ENCODE measurements around the gene CDH4.
"Not testable (repeated sequence)": the region's sequence is repeated elsewhere in the genome, so short reads cannot be mapped to it uniquely, and the experiment has no call there.

Gene CDH4

GRCh38 chr20:61963885-61964674, 712.0 kb downstream of the CDH4 start:
- Histone ChIP-seq H3K27ac (no peak overlapping the region), H3K4me3 (no peak overlapping the region)

GRCh38 chr20:61964675-61965605, 712.9 kb downstream of the CDH4 start:
- Histone ChIP-seq H3K4me3 (no peak overlapping the region), H3K27ac (no peak overlapping the region)

GRCh38 chr20:61965606-61966491, 713.8 kb downstream of the CDH4 start:
- no peak overlapping the region for H3K27ac ChIP-seq
- H3K4me3 ChIP-seq: no peak overlapping the region

GRCh38 chr20:61966492-61967244, 714.6 kb downstream of the CDH4 start:
- H3K4me3 ChIP-seq: no peak overlapping the region
- H3K27ac ChIP-seq: no peak overlapping the region

GRCh38 chr20:61967300-61967699, 715.2 kb downstream of the CDH4 start:
- H3K4me3 ChIP-seq: no peak overlapping the region

GRCh38 chr20:61968036-61968810, 716.2 kb downstream of the CDH4 start:
- Histone ChIP-seq H3K27ac (no peak overlapping the region), H3K4me3 (no peak overlapping the region)

More at GRCh38 chr20:61967300-61967699, 715.2 kb downstream of the CDH4 start:
- H3K27ac ChIP-seq: no peak overlapping the region

GRCh38 chr20:61968932-61969331, 716.9 kb downstream of the CDH4 start:
- no peak overlapping the region for H3K27ac ChIP-seq
- H3K4me3 ChIP-seq: no peak overlapping the region

GRCh38 chr20:61969806-61970205, 717.7 kb downstream of the CDH4 start:
- Histone ChIP-seq H3K27ac (no peak overlapping the region), H3K4me3 (no peak overlapping the region)

- Histone ChIP-seq H3K4me3 (no peak overlapping the region), H3K27ac (no peak overlapping the region)
Measured at GRCh38 chr20:61970357-61970756, 718.3 kb downstream of the CDH4 start.

GRCh38 chr20:61971595-61971994, 719.5 kb downstream of the CDH4 start:
- not testable (repeated sequence) for H3K27ac ChIP-seq, H3K4me3 ChIP-seq

GRCh38 chr20:61972636-61973508, 720.8 kb downstream of the CDH4 start:
- Histone ChIP-seq H3K4me3 (no peak overlapping the region), H3K27ac (no peak overlapping the region)

- Histone ChIP-seq H3K4me3 (no peak overlapping the region), H3K27ac (no peak overlapping the region)
Measured at GRCh38 chr20:61973515-61974356, 721.7 kb downstream of the CDH4 start.

- H3K27ac ChIP-seq: no peak overlapping the region
- H3K4me3 ChIP-seq: no peak overlapping the region
Measured at GRCh38 chr20:61974357-61974665, 722.2 kb downstream of the CDH4 start.

GRCh38 chr20:61975407-61976129, 723.5 kb downstream of the CDH4 start:
- Histone ChIP-seq H3K27ac (no peak overlapping the region), H3K4me3 (no peak overlapping the region)

GRCh38 chr20:61976263-61976643, 724.2 kb downstream of the CDH4 start:
- Histone ChIP-seq H3K4me3 (no peak overlapping the region), H3K27ac (no peak overlapping the region)
